ENCODE results near the gene SLFN11.

- TF ChIP-seq CTCF (IDR thresholded peaks at IDR 0.05; ENCODE audit: poor library complexity) (no peak), EZH2 (IDR thresholded peaks at IDR 0.05; ENCODE audit: borderline replicate concordance) (no peak)
Observed at GRCh38 chr17:35404360-35404759, 30.9 kb upstream of the SLFN11 start.

All from hepatocyte (in vitro differentiated cells).